ENCODE data around the gene HOXC6.

The HOXC6 gene

GRCh38 chr12:53999559-54000115 is 28.6 kb upstream of the HOXC6 start (continued):
- TF ChIP-seq ZNF639 (tag by site-specific recombination; IDR thresholded peaks at IDR 0.05) (peak; percentile 62; the same call in 1 of the 2 replicates), ZNF132 (tag by site-specific recombination; IDR thresholded peaks at IDR 0.05; ENCODE audit: borderline replicate concordance) (no peak), ZBTB48 (tag by site-specific recombination; IDR thresholded peaks at IDR 0.05) (peak; percentile 43; the same call in 1 of the 2 replicates), ZNF776 (tag by site-specific recombination; IDR thresholded peaks at IDR 0.05; ENCODE audit: borderline replicate concordance) (no peak), ZNF2 (tag by site-specific recombination; IDR thresholded peaks at IDR 0.05) (no peak), KLF9 (tag by site-specific recombination; IDR thresholded peaks at IDR 0.05; ENCODE audit: low read depth) (peak; percentile 30; the same call in 1 of the 2 replicates), ZNF175 (tag by site-specific recombination; IDR thresholded peaks at IDR 0.05) (no peak), ZNF302 (tag by site-specific recombination; IDR thresholded peaks at IDR 0.05; ENCODE audit: low read depth) (no peak), ZNF549 (tag by site-specific recombination; IDR thresholded peaks at IDR 0.05) (no peak), TCF7L2 (IDR thresholded peaks at IDR 0.05; ENCODE audit: borderline replicate concordance, low read depth, low read length) (no peak), ZBTB20 (tag by site-specific recombination; IDR thresholded peaks at IDR 0.05) (peak; percentile 85), ZNF561 (tag by site-specific recombination; IDR thresholded peaks at IDR 0.05; ENCODE audit: borderline replicate concordance) (0 out of 2 replicates have a peak, but pooled peaks have one; percentile 14), ZNF214 (tag by site-specific recombination; IDR thresholded peaks at IDR 0.05; ENCODE audit: borderline replicate concordance) (no peak), ZBTB1 (tag by site-specific recombination; IDR thresholded peaks at IDR 0.05) (no peak), ZNF311 (tag by site-specific recombination; IDR thresholded peaks at IDR 0.05; ENCODE audit: borderline replicate concordance) (no peak), SALL2 (tag by site-specific recombination; IDR thresholded peaks at IDR 0.05; ENCODE audit: borderline replicate concordance) (no peak), ZNF202 (tag by site-specific recombination; IDR thresholded peaks at IDR 0.05; ENCODE audit: borderline replicate concordance) (no peak), ZNF350 (tag by site-specific recombination; IDR thresholded peaks at IDR 0.05) (no peak), ZNF404 (tag by site-specific recombination; IDR thresholded peaks at IDR 0.05) (no peak), ZIC2 (tag by site-specific recombination; IDR thresholded peaks at IDR 0.05) (peak; percentile 78)
- TF ChIP-seq, protein P1, sequence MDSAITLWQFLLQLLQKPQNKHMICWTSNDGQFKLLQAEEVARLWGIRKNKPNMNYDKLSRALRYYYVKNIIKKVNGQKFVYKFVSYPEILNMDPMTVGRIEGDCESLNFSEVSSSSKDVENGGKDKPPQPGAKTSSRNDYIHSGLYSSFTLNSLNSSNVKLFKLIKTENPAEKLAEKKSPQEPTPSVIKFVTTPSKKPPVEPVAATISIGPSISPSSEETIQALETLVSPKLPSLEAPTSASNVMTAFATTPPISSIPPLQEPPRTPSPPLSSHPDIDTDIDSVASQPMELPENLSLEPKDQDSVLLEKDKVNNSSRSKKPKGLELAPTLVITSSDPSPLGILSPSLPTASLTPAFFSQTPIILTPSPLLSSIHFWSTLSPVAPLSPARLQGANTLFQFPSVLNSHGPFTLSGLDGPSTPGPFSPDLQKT (IDR thresholded peaks at IDR 0.05; ENCODE audit: borderline replicate concordance, low read depth, low read length) = no peak
- TF ChIP-seq, protein P2, sequence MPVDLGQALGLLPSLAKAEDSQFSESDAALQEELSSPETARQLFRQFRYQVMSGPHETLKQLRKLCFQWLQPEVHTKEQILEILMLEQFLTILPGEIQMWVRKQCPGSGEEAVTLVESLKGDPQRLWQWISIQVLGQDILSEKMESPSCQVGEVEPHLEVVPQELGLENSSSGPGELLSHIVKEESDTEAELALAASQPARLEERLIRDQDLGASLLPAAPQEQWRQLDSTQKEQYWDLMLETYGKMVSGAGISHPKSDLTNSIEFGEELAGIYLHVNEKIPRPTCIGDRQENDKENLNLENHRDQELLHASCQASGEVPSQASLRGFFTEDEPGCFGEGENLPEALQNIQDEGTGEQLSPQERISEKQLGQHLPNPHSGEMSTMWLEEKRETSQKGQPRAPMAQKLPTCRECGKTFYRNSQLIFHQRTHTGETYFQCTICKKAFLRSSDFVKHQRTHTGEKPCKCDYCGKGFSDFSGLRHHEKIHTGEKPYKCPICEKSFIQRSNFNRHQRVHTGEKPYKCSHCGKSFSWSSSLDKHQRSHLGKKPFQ (tag by site-specific recombination; IDR thresholded peaks at IDR 0.05) = no peak
- TF ChIP-seq, protein P3, sequence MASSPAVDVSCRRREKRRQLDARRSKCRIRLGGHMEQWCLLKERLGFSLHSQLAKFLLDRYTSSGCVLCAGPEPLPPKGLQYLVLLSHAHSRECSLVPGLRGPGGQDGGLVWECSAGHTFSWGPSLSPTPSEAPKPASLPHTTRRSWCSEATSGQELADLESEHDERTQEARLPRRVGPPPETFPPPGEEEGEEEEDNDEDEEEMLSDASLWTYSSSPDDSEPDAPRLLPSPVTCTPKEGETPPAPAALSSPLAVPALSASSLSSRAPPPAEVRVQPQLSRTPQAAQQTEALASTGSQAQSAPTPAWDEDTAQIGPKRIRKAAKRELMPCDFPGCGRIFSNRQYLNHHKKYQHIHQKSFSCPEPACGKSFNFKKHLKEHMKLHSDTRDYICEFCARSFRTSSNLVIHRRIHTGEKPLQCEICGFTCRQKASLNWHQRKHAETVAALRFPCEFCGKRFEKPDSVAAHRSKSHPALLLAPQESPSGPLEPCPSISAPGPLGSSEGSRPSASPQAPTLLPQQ (tag by site-specific recombination; IDR thresholded peaks at IDR 0.05) = no peak
